ENCODE measurements around the gene ANKS1A.

ANKS1A gene

GRCh38 chr6:34888874-34889555 is at the start of gene ANKS1A:
Gene ANKS1A, plus strand, starts transcription at chr6:34889255. Its CDS starts 148 bp downstream, at chr6:34889403.
- Histone ChIP-seq H3K9me3 (ENCODE audit: control insufficient read depth, insufficient read depth, low read depth, low read length) (no peaks in the 10 kb centered on the region), H3K4me3 (ENCODE audit: low read depth, low read length) (peak within 1 kb of the TSS; percentile 73), H3K4me1 (ENCODE audit: control insufficient read depth, insufficient read depth, low read length) (peaks cover 2% of the 10 kb centered on the region; the same call in 1 of the 2 replicates), H3K36me3 (ENCODE audit: control insufficient read depth in 2 of 2, insufficient read depth in 1 of 2, low read length in 2 of 2) (peaks cover 6 to 8% of the 10 kb centered on the region in 2 experiments; a peak in 2 of 3 replicates), H3K27ac (ENCODE audit: extremely low read depth, low read depth, low read length) (peak within 1 kb of the TSS; percentile 78)
- ChIA-PET POLR2A (interaction anchor here (0.7 to 2.9 kb wide), 10 partner anchors 10 to 371 kb away, joined by 3 to 25 read pairs (median 6); partner anchors contain the start of genes BLTP3A, SNRPC and ZNF76), CTCF (interaction anchor here (0.5 to 1.9 kb wide), 8 partner anchors 9 to 328 kb away, joined by 3 to 6 read pairs (median 3); partner anchors contain the start of gene BLTP3A)
- TF ChIP-seq ZBTB26 (tag by site-specific recombination; optimal IDR thresholded peaks at IDR 0.05): peak; percentile 82
- TF ChIP-seq ZNF19 (tag by site-specific recombination; IDR thresholded peaks at IDR 0.05; ENCODE audit: low read depth): no peak
- TF ChIP-seq AEBP2 (tag by site-specific recombination; IDR thresholded peaks at IDR 0.05; ENCODE audit: borderline replicate concordance): no peak
- TF ChIP-seq ZFP69B (tag by site-specific recombination; IDR thresholded peaks at IDR 0.05): peak; percentile 68
- peak; percentile 67 for TF ChIP-seq SP7 (tag by site-specific recombination; IDR thresholded peaks at IDR 0.05)
- no peak for TF ChIP-seq ZNF132 (tag by site-specific recombination; IDR thresholded peaks at IDR 0.05; ENCODE audit: borderline replicate concordance)
- TF ChIP-seq ZBTB44 (tag by site-specific recombination; IDR thresholded peaks at IDR 0.05): no peak
- no peak; the same call in 1 of the 2 replicates for TF ChIP-seq ZNF639 (tag by site-specific recombination; IDR thresholded peaks at IDR 0.05)
- peak; percentile 76 for TF ChIP-seq ZFHX2 (tag by site-specific recombination; conservative IDR thresholded peaks at IDR 0.05)
- TF ChIP-seq PATZ1 (tag by site-specific recombination; IDR thresholded peaks at IDR 0.05): peak; percentile 100
- no peak for TF ChIP-seq ZNF830 (tag by site-specific recombination; IDR thresholded peaks at IDR 0.05; ENCODE audit: low read depth)
- TF ChIP-seq ZNF148 (tag by site-specific recombination; IDR thresholded peaks at IDR 0.05; ENCODE audit: borderline replicate concordance): no peak
- no peak for TF ChIP-seq ZNF433 (tag by site-specific recombination; IDR thresholded peaks at IDR 0.05; ENCODE audit: low read depth)
- peak; percentile 79 for TF ChIP-seq ZBTB21 (tag by site-specific recombination; IDR thresholded peaks at IDR 0.05)
- TF ChIP-seq ZNF157 (tag by site-specific recombination; IDR thresholded peaks at IDR 0.05): no peak
- no peak for TF ChIP-seq ZNF138 (tag by site-specific recombination; IDR thresholded peaks at IDR 0.05; ENCODE audit: borderline replicate concordance)
- TF ChIP-seq REPIN1 (tag by site-specific recombination; IDR thresholded peaks at IDR 0.05; ENCODE audit: low read depth): no peak
- no peak for TF ChIP-seq ZNF341 (tag by site-specific recombination; IDR thresholded peaks at IDR 0.05; ENCODE audit: low read depth)
- 0 out of 2 replicates have a peak, but pooled peaks have one; percentile 30 for TF ChIP-seq PBX3 (CRISPR knock-in tag; IDR thresholded peaks at IDR 0.05)
- peak; percentile 97 for TF ChIP-seq ZEB2 (tag by site-specific recombination; IDR thresholded peaks at IDR 0.05)
- peak; percentile 95 for TF ChIP-seq KLF8 (tag by site-specific recombination; IDR thresholded peaks at IDR 0.05)
- peak; percentile 85 for TF ChIP-seq SP2 (tag by site-specific recombination; IDR thresholded peaks at IDR 0.05)
- no peak for TF ChIP-seq ZNF510 (tag by site-specific recombination; IDR thresholded peaks at IDR 0.05; ENCODE audit: insufficient replicate concordance)
- TF ChIP-seq ZNF501 (tag by site-specific recombination; IDR thresholded peaks at IDR 0.05): peak; percentile 47; the same call in 1 of the 2 replicates
- TF ChIP-seq GLIS1 (tag by site-specific recombination; IDR thresholded peaks at IDR 0.05): peak; percentile 69

All from HEK293 (cell line).